Measurements from ENCODE around the gene CD151.

The CD151 gene

GRCh38 chr11:868394-868793, 35.6 kb downstream of the CD151 start:
- no peak for DNase-seq
- Histone ChIP-seq H3K36me3 (ENCODE audit: control insufficient read depth in 4 of 4, insufficient read depth in 4 of 4, low read length in 3 of 4) (peaks cover 0 to 25% (median 12%) of the 10 kb centered on the region in 4 experiments), H3K27ac (ENCODE audit: insufficient read depth in 1 of 2, low read depth in 1 of 2, low read length in 2 of 2, poor library complexity in 1 of 2, severe bottlenecking in 2 of 2) (no peak overlapping the region), H3K27me3 (replicated peaks in 2 of 5; ENCODE audit: control insufficient read depth in 4 of 5, insufficient read depth in 5 of 5, low read length in 4 of 5) (no peaks in the 10 kb centered on the region), H3K4me1 (ENCODE audit: control extremely low read depth in 1 of 4, control insufficient read depth in 4 of 4, insufficient read depth in 4 of 4, low read length in 3 of 4) (no peaks in the 10 kb centered on the region), H3K9me3 (ENCODE audit: control extremely low read depth in 1 of 5, control insufficient read depth in 4 of 5, insufficient read depth in 2 of 5, low read depth in 1 of 5, low read length in 4 of 5) (no peaks in the 10 kb centered on the region), H3K4me3 (ENCODE audit: control insufficient read depth in 1 of 7, extremely low read depth in 1 of 7, insufficient read depth in 4 of 7, low read depth in 2 of 7, low read length in 6 of 7) (no peak overlapping the region)
- ChIA-PET CTCF (no interaction called here), POLR2A (no interaction called here)
- WGBS (ENCODE audit: insufficient coverage), result 94% methylated on average over 16 of the region's 17 CpGs

GRCh38 chr11:868802-869201, 36.0 kb downstream of the CD151 start:
- ChIA-PET POLR2A (no interaction called here), CTCF (no interaction called here)
- Histone ChIP-seq H3K4me3 (ENCODE audit: control insufficient read depth in 1 of 7, extremely low read depth in 1 of 7, insufficient read depth in 4 of 7, low read depth in 2 of 7, low read length in 6 of 7) (no peak overlapping the region), H3K36me3 (ENCODE audit: control insufficient read depth in 4 of 4, insufficient read depth in 4 of 4, low read length in 3 of 4) (peaks cover 0 to 25% (median 12%) of the 10 kb centered on the region in 4 experiments), H3K9me3 (ENCODE audit: control extremely low read depth in 1 of 5, control insufficient read depth in 4 of 5, insufficient read depth in 2 of 5, low read depth in 1 of 5, low read length in 4 of 5) (no peaks in the 10 kb centered on the region), H3K27me3 (replicated peaks in 2 of 5; ENCODE audit: control insufficient read depth in 4 of 5, insufficient read depth in 5 of 5, low read length in 4 of 5) (no peaks in the 10 kb centered on the region), H3K27ac (ENCODE audit: insufficient read depth in 1 of 2, low read depth in 1 of 2, low read length in 2 of 2, poor library complexity in 1 of 2, severe bottlenecking in 2 of 2) (no peak overlapping the region), H3K4me1 (ENCODE audit: control extremely low read depth in 1 of 4, control insufficient read depth in 4 of 4, insufficient read depth in 4 of 4, low read length in 3 of 4) (no peaks in the 10 kb centered on the region)
- DNase-seq, result no peak
- 97% methylated on average over 7 of the region's 12 CpGs for WGBS (ENCODE audit: insufficient coverage)

- no peaks in the 10 kb centered on the region for H3K9me3 ChIP-seq (ENCODE audit: control extremely low read depth in 1 of 5, control insufficient read depth in 4 of 5, insufficient read depth in 2 of 5, low read depth in 1 of 5, low read length in 4 of 5)
- WGBS (ENCODE audit: insufficient coverage), result 95% methylated on average over 22 of the region's 25 CpGs
- POLR2A ChIA-PET, result no interaction called here
These were observed 36.8 kb downstream of the CD151 start for GRCh38 chr11:869399-870126.

GRCh38 chr11:870127-870413, 37.3 kb downstream of the CD151 start:
- no peak overlapping the region for H3K4me3 ChIP-seq (ENCODE audit: control insufficient read depth in 1 of 7, extremely low read depth in 1 of 7, insufficient read depth in 4 of 7, low read depth in 2 of 7, low read length in 6 of 7)
- no peaks in the 10 kb centered on the region for H3K9me3 ChIP-seq (ENCODE audit: control extremely low read depth in 1 of 5, control insufficient read depth in 4 of 5, insufficient read depth in 2 of 5, low read depth in 1 of 5, low read length in 4 of 5)
- no peaks in the 10 kb centered on the region for H3K27me3 ChIP-seq (replicated peaks in 2 of 5; ENCODE audit: control insufficient read depth in 4 of 5, insufficient read depth in 5 of 5, low read length in 4 of 5)
- H3K4me1 ChIP-seq (ENCODE audit: control extremely low read depth in 1 of 4, control insufficient read depth in 4 of 4, insufficient read depth in 4 of 4, low read length in 3 of 4), result no peaks in the 10 kb centered on the region
- DNase-seq, result no peak
- H3K27ac ChIP-seq (ENCODE audit: insufficient read depth in 1 of 2, low read depth in 1 of 2, low read length in 2 of 2, poor library complexity in 1 of 2, severe bottlenecking in 2 of 2), result no peak overlapping the region
- H3K36me3 ChIP-seq (ENCODE audit: control insufficient read depth in 4 of 4, insufficient read depth in 4 of 4, low read length in 3 of 4), result peaks cover 0 to 32% (median 15%) of the 10 kb centered on the region in 4 experiments
- 100% methylated on average over 8 of the region's 8 CpGs for WGBS (ENCODE audit: insufficient coverage)
- CTCF ChIA-PET, result interaction anchor here (1.0 kb wide), 1 partner anchor 181 kb away, joined by 3 read pairs; no protein-coding TSS in a partner anchor
- POLR2A ChIA-PET, result no interaction called here

More at GRCh38 chr11:869399-870126, 36.8 kb downstream of the CD151 start:
- DNase-seq, result no peak
- CTCF ChIA-PET, result interaction anchor here (1.0 kb wide), 1 partner anchor 182 kb away, joined by 3 read pairs; no protein-coding TSS in a partner anchor
- peaks cover 0 to 28% (median 12%) of the 10 kb centered on the region in 4 experiments for H3K36me3 ChIP-seq (ENCODE audit: control insufficient read depth in 4 of 4, insufficient read depth in 4 of 4, low read length in 3 of 4)
- no peaks in the 10 kb centered on the region for H3K4me1 ChIP-seq (ENCODE audit: control extremely low read depth in 1 of 4, control insufficient read depth in 4 of 4, insufficient read depth in 4 of 4, low read length in 3 of 4)
- H3K4me3 ChIP-seq (ENCODE audit: control insufficient read depth in 1 of 7, extremely low read depth in 1 of 7, insufficient read depth in 4 of 7, low read depth in 2 of 7, low read length in 6 of 7), result no peak overlapping the region
- no peaks in the 10 kb centered on the region for H3K27me3 ChIP-seq (replicated peaks in 2 of 5; ENCODE audit: control insufficient read depth in 4 of 5, insufficient read depth in 5 of 5, low read length in 4 of 5)
- H3K27ac ChIP-seq (ENCODE audit: insufficient read depth in 1 of 2, low read depth in 1 of 2, low read length in 2 of 2, poor library complexity in 1 of 2, severe bottlenecking in 2 of 2), result no peak overlapping the region

- ChIA-PET POLR2A (no interaction called here), CTCF (interaction anchor here (1.0 kb wide), 1 partner anchor 181 kb away, joined by 3 read pairs; no protein-coding TSS in a partner anchor)
- H3K9me3 ChIP-seq (ENCODE audit: control extremely low read depth in 1 of 5, control insufficient read depth in 4 of 5, insufficient read depth in 2 of 5, low read depth in 1 of 5, low read length in 4 of 5), result no peaks in the 10 kb centered on the region
- 97% methylated on average over 8 of the region's 8 CpGs for WGBS (ENCODE audit: insufficient coverage)
- no peak for DNase-seq
- H3K27ac ChIP-seq (ENCODE audit: insufficient read depth in 1 of 2, low read depth in 1 of 2, low read length in 2 of 2, poor library complexity in 1 of 2, severe bottlenecking in 2 of 2), result no peak overlapping the region
- H3K4me1 ChIP-seq (ENCODE audit: control extremely low read depth in 1 of 4, control insufficient read depth in 4 of 4, insufficient read depth in 4 of 4, low read length in 3 of 4), result no peaks in the 10 kb centered on the region
- H3K27me3 ChIP-seq (replicated peaks in 2 of 5; ENCODE audit: control insufficient read depth in 4 of 5, insufficient read depth in 5 of 5, low read length in 4 of 5), result no peaks in the 10 kb centered on the region
- H3K4me3 ChIP-seq (ENCODE audit: control insufficient read depth in 1 of 7, extremely low read depth in 1 of 7, insufficient read depth in 4 of 7, low read depth in 2 of 7, low read length in 6 of 7), result no peak overlapping the region
- peaks cover 0 to 32% (median 14%) of the 10 kb centered on the region in 4 experiments for H3K36me3 ChIP-seq (ENCODE audit: control insufficient read depth in 4 of 4, insufficient read depth in 4 of 4, low read length in 3 of 4)
These were observed 37.7 kb downstream of the CD151 start for GRCh38 chr11:870418-870817.

- 88% methylated on average over 9 of the region's 9 CpGs for WGBS (ENCODE audit: insufficient coverage)
- POLR2A ChIA-PET, result no interaction called here
- peaks cover 0 to 38% (median 13%) of the 10 kb centered on the region in 4 experiments for H3K36me3 ChIP-seq (ENCODE audit: control insufficient read depth in 4 of 4, insufficient read depth in 4 of 4, low read length in 3 of 4)
These were observed 38.7 kb downstream of the CD151 start for GRCh38 chr11:871472-871871.

GRCh38 chr11:872799-873198, 40.0 kb downstream of the CD151 start:
- peaks cover 0 to 33% (median 15%) of the 10 kb centered on the region in 4 experiments for H3K36me3 ChIP-seq (ENCODE audit: control insufficient read depth in 4 of 4, insufficient read depth in 4 of 4, low read length in 3 of 4)

More at GRCh38 chr11:871472-871871, 38.7 kb downstream of the CD151 start:
- Histone ChIP-seq H3K27me3 (replicated peaks in 2 of 5; ENCODE audit: control insufficient read depth in 4 of 5, insufficient read depth in 5 of 5, low read length in 4 of 5) (no peaks in the 10 kb centered on the region), H3K9me3 (ENCODE audit: control extremely low read depth in 1 of 5, control insufficient read depth in 4 of 5, insufficient read depth in 2 of 5, low read depth in 1 of 5, low read length in 4 of 5) (no peaks in the 10 kb centered on the region), H3K4me3 (ENCODE audit: control insufficient read depth in 1 of 7, extremely low read depth in 1 of 7, insufficient read depth in 4 of 7, low read depth in 2 of 7, low read length in 6 of 7) (no peak overlapping the region), H3K4me1 (ENCODE audit: control extremely low read depth in 1 of 4, control insufficient read depth in 4 of 4, insufficient read depth in 4 of 4, low read length in 3 of 4) (no peaks in the 10 kb centered on the region), H3K27ac (ENCODE audit: insufficient read depth in 1 of 2, low read depth in 1 of 2, low read length in 2 of 2, poor library complexity in 1 of 2, severe bottlenecking in 2 of 2) (no peak overlapping the region)
- CTCF ChIA-PET, result no interaction called here
- no peak for DNase-seq

More at GRCh38 chr11:872799-873198, 40.0 kb downstream of the CD151 start:
- DNase-seq, result no peak
- no peaks in the 10 kb centered on the region for H3K9me3 ChIP-seq (ENCODE audit: control extremely low read depth in 1 of 5, control insufficient read depth in 4 of 5, insufficient read depth in 2 of 5, low read depth in 1 of 5, low read length in 4 of 5)
- H3K4me3 ChIP-seq (ENCODE audit: control insufficient read depth in 1 of 7, extremely low read depth in 1 of 7, insufficient read depth in 4 of 7, low read depth in 2 of 7, low read length in 6 of 7), result no peak overlapping the region
- POLR2A ChIA-PET, result no interaction called here
- 96% methylated on average over 9 of the region's 9 CpGs for whole genome bisulfite sequencing (ENCODE audit: insufficient coverage)
- H3K27me3 ChIP-seq (replicated peaks in 2 of 5; ENCODE audit: control insufficient read depth in 4 of 5, insufficient read depth in 5 of 5, low read length in 4 of 5), result no peaks in the 10 kb centered on the region
- CTCF ChIA-PET, result no interaction called here
- H3K4me1 ChIP-seq (ENCODE audit: control extremely low read depth in 1 of 4, control insufficient read depth in 4 of 4, insufficient read depth in 4 of 4, low read length in 3 of 4), result no peaks in the 10 kb centered on the region
- H3K27ac ChIP-seq (ENCODE audit: insufficient read depth in 1 of 2, low read depth in 1 of 2, low read length in 2 of 2, poor library complexity in 1 of 2, severe bottlenecking in 2 of 2), result no peak overlapping the region
